A673 (cell line): ENCODE results near the gene DDB1. TPM values are rescaled to one million over a fixed set of nuclear protein-coding genes. Genes with fewer than 3 reads are reported as not detected.
"Not testable (repeated sequence)": the region's sequence is repeated elsewhere in the genome, so short reads cannot be mapped to it uniquely, and the experiment has no call there.

Experiments
- BruUV-seq: library from RNA; stranded (reverse); fragments of 400-500 nt; replicated peaks from 2 replicates; lab custom pipeline; 2021; lab: Mats Ljungman, UMichigan
- CTCF ChIA-PET: fragments of 300-600 bp; sonication (Branson Sonifier 250); formaldehyde crosslinking; loops from one replicate; lab custom pipeline; 2022; ENCODE audit warnings: antibody characterized with exemption; lab: Charles Lee
- POLR2A ChIA-PET: fragments of 300-600 bp; sonication (Branson Sonifier 250); formaldehyde crosslinking; loops from one replicate; lab custom pipeline; 2022; ENCODE audit warnings: antibody characterized with exemption; ENCODE audit not compliant: low non-redundant PET; lab: Charles Lee
- DNase-seq: peaks from one replicate; pipeline ENCODE4 v3.0.0-alpha.2; 2015; ENCODE audit warnings: low spot score
- H3K27ac ChIP-seq: fragments of 200-600 bp; sonication (generic); 2 replicates; pipeline ENCODE4 v1.5.1; 2016; ENCODE audit warnings: mixed run types, low read depth, mild to moderate bottlenecking, mixed read lengths, antibody characterized with exemption, low read length; ENCODE audit not compliant: poor library complexity, severe bottlenecking
- H3K27me3 ChIP-seq: fragments of 200-600 bp; sonication (generic); replicated peaks from 2 replicates; pipeline ENCODE4 v1.6.1; 2017; ENCODE audit warnings: mixed run types, low read depth, mild to moderate bottlenecking, mixed read lengths, antibody characterized with exemption, low read length; ENCODE audit not compliant: insufficient read depth, poor library complexity
- H3K36me3 ChIP-seq: fragments of 200-600 bp; sonication (generic); 2 replicates; pipeline ENCODE4 v1.6.1; 2016; ENCODE audit warnings: mixed run types, mild to moderate bottlenecking, mixed read lengths, antibody characterized with exemption, low read length; ENCODE audit not compliant: insufficient read depth, poor library complexity, severe bottlenecking
- H3K4me1 ChIP-seq: fragments of 200-600 bp; sonication (generic); 2 replicates; pipeline ENCODE4 v1.6.1; 2017; ENCODE audit warnings: mixed run types, mild to moderate bottlenecking, mixed read lengths, antibody characterized with exemption, low read length; ENCODE audit not compliant: insufficient read depth, poor library complexity, severe bottlenecking
- H3K4me3 ChIP-seq: fragments of 200-600 bp; sonication (generic); 2 replicates; pipeline ENCODE4 v1.5.1; 2016; ENCODE audit warnings: low read depth, mixed run types, mild to moderate bottlenecking, mixed read lengths, low read length; ENCODE audit not compliant: poor library complexity, severe bottlenecking
- H3K9me3 ChIP-seq: fragments of 200-600 bp; sonication (generic); 2 replicates; pipeline ENCODE4 v1.6.1; 2016; ENCODE audit warnings: mixed run types, low read depth, mild to moderate bottlenecking, mixed read lengths, antibody characterized with exemption, low read length; ENCODE audit not compliant: poor library complexity, severe bottlenecking
- CTCF ChIP-seq: fragments of 300-800, 200-600 bp; sonication (generic); conservative IDR thresholded peaks from 2 replicates; pipeline ENCODE4 v1.5.1; 2017; ENCODE audit warnings: low read depth, mild to moderate bottlenecking, antibody characterized with exemption, low read length, moderate library complexity, mixed read lengths
- EZH2 ChIP-seq: fragments of 200-600 bp; sonication (generic); IDR thresholded peaks from 2 replicates; pipeline ENCODE4 v1.6.1; 2017; ENCODE audit warnings: borderline replicate concordance, low read depth, mild to moderate bottlenecking, mixed read lengths, antibody characterized with exemption, low read length; ENCODE audit not compliant: poor library complexity, severe bottlenecking
- intact Hi-C: fragments of 100-400 bp; cut with micrococcal nuclease; formaldehyde crosslinking; loops from one replicate; pipeline ENCODE4 v1.10.0; 2022; ENCODE audit not compliant: unreplicated experiment
- total RNA-seq: library from RNA; stranded (reverse); gene quantifications from 2 replicates; pipeline ENCODE4 v1.2.3, GENCODE V29; 2021

The DDB1 gene
- total RNA-seq, 1 experiment from 2014 or later: 305 TPM

GRCh38 chr11:61254403-61255025 lies 78.4 kb downstream of the DDB1 start:
- no peaks in the 10 kb centered on the region for H3K36me3 ChIP-seq
- BruUV-seq: no TSS peak
- intact Hi-C loops: no loop called here
- H3K9me3 ChIP-seq: no peaks in the 10 kb centered on the region
- no peaks in the 10 kb centered on the region for H3K4me1 ChIP-seq
- H3K27ac ChIP-seq: no peak overlapping the region
- H3K27me3 ChIP-seq: no peaks in the 10 kb centered on the region
- no peak overlapping the region for H3K4me3 ChIP-seq
- ChIA-PET POLR2A (no interaction called here), CTCF (interaction anchor here (1.2 to 1.6 kb wide), 3 partner anchors 131 to 138 kb away, joined by 3 to 5 read pairs (median 3); no protein-coding TSS in a partner anchor)
- peak; percentile 71 for DNase-seq
- TF ChIP-seq EZH2: no peak
- TF ChIP-seq CTCF: peak; percentile 95

DNA sequence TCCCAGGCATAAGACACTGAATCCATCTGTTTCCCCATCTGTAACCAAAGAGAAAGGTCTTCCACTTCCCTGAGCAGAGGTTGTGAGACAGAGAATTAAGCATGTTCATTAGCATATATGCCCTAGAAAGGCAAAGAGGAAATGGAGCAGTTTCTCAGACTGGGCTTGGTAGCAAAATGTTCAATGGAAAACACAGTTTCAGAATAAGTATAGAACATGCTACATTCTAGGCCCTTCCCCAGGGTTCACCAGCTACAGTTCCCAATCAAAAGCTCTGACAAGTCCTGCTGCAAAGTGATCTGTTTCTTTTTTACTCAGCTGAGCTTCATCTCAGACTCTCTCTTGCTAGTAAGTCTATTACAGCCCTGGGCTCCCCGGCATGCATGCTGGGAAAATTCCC lies 80.6 kb downstream of the DDB1 start:
- H3K36me3 ChIP-seq, intact Hi-C loops, H3K9me3 ChIP-seq, H3K4me3 ChIP-seq, DNase-seq, H3K27me3 ChIP-seq, H3K27ac ChIP-seq, H3K4me1 ChIP-seq, POLR2A ChIA-PET, BruUV-seq: not testable (repeated sequence)
- CTCF ChIA-PET: interaction anchor here (1.2 kb wide), 1 partner anchor 133 kb away, joined by 7 read pairs; no protein-coding TSS in a partner anchor

DNA sequence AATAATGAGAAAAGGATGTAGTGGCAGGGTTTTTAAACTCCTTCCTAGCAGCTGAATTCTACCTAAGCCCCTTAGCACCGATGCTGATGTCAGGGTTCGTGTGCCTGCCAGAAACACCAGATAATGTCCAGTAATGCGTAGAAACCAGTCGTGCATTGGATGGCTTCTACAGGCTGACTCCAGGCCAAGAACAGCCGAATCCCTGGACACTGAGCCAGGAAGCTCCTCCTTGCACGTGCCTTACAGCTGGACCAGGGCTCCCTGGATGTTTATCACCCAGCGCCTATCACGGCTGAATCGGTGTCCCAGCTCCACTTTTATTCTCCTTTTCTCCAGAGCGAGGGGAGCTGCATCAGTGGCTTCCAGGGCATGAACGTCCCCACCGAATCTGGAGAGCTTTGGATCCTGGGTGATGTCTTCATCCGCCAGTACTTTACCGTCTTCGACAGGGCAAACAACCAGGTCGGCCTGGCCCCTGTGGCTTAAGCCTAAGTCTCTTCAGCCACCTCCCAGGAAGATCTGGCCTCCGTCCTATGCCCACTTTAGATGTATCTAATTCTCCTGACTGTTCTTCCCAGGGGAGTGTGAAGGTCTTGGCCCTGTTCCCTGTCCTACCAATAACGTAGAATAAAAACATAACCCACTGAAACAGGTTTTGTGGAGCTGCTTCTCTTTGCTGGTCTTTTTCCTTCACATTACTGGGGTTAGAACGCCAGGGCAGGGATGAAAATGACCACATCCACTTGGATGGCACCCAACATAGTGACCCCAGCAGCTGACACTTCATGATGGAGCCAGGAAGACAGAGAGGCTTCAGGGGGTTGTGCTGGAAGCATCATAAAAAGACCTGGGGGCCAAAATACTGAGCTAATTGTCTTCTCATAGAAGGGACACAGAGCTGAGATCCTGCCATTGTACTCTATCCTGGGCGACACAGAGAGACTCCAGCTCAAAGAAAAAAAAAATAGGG lies 81.8 kb downstream of the DDB1 start:
- H3K27me3 ChIP-seq, H3K4me1 ChIP-seq, H3K36me3 ChIP-seq, H3K27ac ChIP-seq, DNase-seq, BruUV-seq, H3K9me3 ChIP-seq, H3K4me3 ChIP-seq, intact Hi-C loops, POLR2A ChIA-PET: not testable (repeated sequence)
- CTCF ChIA-PET: interaction anchor here (1.2 kb wide), 1 partner anchor 135 kb away, joined by 7 read pairs; no protein-coding TSS in a partner anchor

Other genes with a start within 250 kb of the DDB1 start
- gene CD5, start 230.6 kb downstream of the DDB1 start, total RNA-seq: not detected in 2 replicates
- gene VPS37C, start 171.7 kb downstream of the DDB1 start, total RNA-seq: 29.7 and 32.7 TPM in 2 replicates
- gene PGA3, start 129.6 kb downstream of the DDB1 start, total RNA-seq: not detected in 2 replicates
- gene PGA4, start 110.8 kb downstream of the DDB1 start, total RNA-seq: not detected in 2 replicates
- not detected in 2 replicates for gene PGA5, start 91.9 kb downstream of the DDB1 start, total RNA-seq
- 8.0 and 8.6 TPM in 2 replicates for gene VWCE, start 37.8 kb downstream of the DDB1 start, total RNA-seq
- 82.3 and 94.2 TPM in 2 replicates for gene TKFC, start 123 bp upstream of the DDB1 start, total RNA-seq
- gene CYB561A3, start 28.8 kb upstream of the DDB1 start, total RNA-seq: 42.1 and 54.7 TPM in 2 replicates
- gene TMEM138, start 29.3 kb upstream of the DDB1 start, total RNA-seq: 58.8 and 82.8 TPM in 2 replicates
- 11.5 and 11.6 TPM in 2 replicates for gene TMEM216, start 59.5 kb upstream of the DDB1 start, total RNA-seq
- gene CPSF7, start 96.9 kb upstream of the DDB1 start, total RNA-seq: 160 and 162 TPM in 2 replicates
- gene SDHAF2, start 97.0 kb upstream of the DDB1 start, total RNA-seq: 46.6 and 49.1 TPM in 2 replicates
- gene LRRC10B, start 175.6 kb upstream of the DDB1 start, total RNA-seq: 17.3 and 17.4 TPM in 2 replicates
- 1.3 and 2.0 TPM in 2 replicates for gene SYT7, start 248.0 kb upstream of the DDB1 start, total RNA-seq